DMS53 treated with DMSO at 0.1 percent for 48 hours (cell line): ENCODE data around the gene SEC61B.

Source experiments
- DNase-seq: peaks from one replicate; lab custom pipeline; 2025; ENCODE audit not compliant: unreplicated experiment; lab: John Stamatoyannopoulos, UW

The SEC61B gene

GRCh38 chr9:99269416-99269815, 47.3 kb downstream of the SEC61B start:
- DNase-seq, result no peak

- no peak for DNase-seq
These were observed 48.4 kb downstream of the SEC61B start for GRCh38 chr9:99270491-99270890.

- no peak for DNase-seq
These were observed 50.8 kb downstream of the SEC61B start for GRCh38 chr9:99272836-99273235.

- DNase-seq, result no peak
These were observed 51.9 kb downstream of the SEC61B start for GRCh38 chr9:99274016-99274415.

- no peak for DNase-seq
These were observed 52.4 kb downstream of the SEC61B start for GRCh38 chr9:99274495-99274894.
